Stimulated activated CD4-positive, alpha-beta T cell treated with anti-CD3 and anti-CD28 coated beads, TNF-alpha, amount 100 ng/mL, for 4 hours (primary cell): Measurements from ENCODE around the gene TMEM109.

Source experiments
- DNase-seq, 3 experiments: peaks; one replicate each; pipeline ENCODE4 v3.0.0-alpha.2; 2020; ENCODE audit warnings: low read depth in 3 of 3

Gene TMEM109

GRCh38 chr11:60925868-60926267, 11.9 kb downstream of the TMEM109 start:
- DNase-seq, result no peak

DNA sequence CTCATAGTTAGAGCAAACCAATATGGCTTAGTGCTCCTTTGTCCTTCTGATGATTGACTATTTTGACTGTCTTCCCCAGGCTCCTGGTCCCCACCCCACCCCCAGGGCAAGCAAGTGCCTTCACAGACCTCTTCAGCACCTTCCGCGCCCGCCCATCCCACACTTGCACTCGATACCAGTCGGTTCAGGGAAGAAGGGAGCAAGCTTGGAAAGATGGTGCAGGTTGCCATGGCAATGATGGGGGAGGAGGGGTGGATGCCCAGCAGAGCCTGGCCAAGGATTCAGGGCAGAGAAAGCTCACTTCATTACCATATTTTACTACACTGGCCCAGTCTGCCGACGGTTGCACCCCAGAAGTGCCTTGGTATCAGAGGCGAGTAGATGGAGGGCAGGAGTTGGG, 12.5 kb downstream of the TMEM109 start:
- DNase-seq, result no peak

DNA sequence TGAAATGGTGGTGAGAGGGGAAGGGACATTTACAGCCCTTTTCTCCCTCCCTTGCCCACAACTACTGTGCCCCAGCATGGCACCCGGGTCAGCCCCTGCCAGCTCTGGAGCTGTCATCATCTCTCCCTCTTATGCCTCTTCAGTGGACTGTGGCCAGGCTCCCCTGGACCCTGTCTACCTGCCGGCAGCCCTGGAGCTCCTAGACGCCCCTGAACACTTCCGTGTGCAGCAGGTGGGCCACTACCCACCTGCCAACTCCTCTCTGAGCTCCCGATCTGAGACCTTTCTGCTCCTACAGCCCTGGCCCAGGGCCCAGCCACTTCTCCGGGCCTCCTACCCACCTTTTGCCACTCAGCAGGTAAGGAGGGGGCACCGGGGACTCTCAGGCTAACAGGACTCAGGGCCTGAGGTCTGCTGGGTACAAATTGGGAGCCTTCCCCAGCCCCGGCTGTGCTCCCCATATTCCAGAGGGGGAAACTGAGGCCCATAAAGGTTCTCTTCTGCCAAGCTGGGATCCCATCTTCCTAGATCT, 13.2 kb downstream of the TMEM109 start:
- DNase-seq, result no peak

DNA sequence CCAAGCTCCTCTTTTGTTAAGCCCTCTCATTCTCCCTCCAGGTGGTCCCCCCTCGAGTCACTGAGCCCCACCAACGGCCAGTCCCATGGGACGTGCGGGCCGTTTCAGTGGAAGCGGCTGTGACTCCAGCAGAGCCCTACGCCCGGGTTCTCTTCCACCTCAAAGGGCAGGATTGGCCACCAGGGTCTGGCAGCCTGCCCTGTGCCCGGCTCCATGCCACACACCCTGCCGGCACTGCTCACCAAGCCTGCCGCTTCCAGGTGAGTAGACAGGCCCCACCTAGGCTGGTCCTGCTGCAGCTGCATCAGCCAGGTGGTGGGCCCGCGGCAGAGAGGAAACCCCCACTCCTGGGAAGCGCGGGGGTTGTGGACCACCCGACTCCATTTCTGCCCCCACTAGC, 13.6 kb downstream of the TMEM109 start:
- DNase-seq, result no peak

DNA sequence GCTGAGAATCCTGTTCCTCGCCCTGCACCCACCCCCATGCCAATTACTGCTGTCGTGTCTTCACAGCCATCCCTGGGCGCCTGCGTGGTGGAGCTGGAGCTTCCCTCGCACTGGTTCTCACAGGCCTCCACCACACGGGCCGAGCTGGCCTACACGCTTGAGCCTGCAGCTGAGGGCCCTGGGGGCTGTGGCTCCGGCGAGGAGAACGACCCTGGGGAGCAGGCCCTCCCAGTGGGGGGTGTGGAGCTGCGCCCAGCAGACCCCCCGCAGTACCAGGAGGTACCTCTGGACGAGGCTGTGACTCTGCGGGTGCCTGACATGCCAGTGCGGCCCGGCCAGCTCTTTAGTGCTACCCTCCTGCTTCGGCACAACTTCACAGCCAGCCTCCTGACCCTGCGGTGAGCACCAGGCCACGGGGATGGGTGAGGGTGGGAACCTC, 14.6 kb downstream of the TMEM109 start:
- no peak for DNase-seq

DNA sequence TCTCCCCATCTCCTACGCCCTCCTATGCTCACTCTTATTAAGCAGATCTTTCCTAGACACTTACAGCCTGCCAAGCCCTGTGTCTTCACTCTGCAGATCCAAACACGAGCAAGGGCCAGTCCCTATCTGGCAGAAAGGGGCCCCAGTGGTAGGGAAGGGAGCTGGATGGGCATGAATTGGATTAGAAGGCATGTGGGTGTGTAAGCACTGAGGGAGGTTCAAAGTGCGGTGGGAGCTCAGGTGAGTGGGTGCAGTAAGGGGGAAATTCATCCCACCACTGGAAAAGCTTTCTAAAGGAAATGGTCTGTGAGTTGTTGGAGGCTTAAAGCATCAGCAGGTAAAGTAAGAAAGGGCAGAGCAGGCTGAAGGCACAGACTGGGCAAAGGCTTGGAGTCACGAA, 15.8 kb downstream of the TMEM109 start:
- no peak for DNase-seq

DNA sequence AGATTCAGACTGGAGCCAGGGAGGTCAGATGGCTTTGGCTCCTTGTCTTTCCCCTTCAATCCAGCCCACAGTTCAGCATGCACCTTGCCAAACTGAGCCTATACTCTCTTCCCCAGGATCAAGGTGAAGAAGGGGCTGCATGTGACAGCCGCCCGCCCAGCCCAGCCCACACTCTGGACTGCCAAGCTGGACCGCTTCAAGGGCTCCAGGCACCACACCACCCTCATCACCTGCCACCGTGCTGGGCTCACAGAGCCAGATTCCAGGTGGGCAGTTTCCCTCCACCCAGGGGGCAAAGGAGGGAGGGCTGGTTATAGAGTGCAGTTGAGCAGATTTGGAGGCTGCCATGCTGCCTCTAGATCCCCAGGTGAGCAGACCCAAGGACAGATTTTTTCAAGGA, 16.4 kb downstream of the TMEM109 start:
- no peak for DNase-seq

GRCh38 chr11:60931917-60932316, 18.0 kb downstream of the TMEM109 start:
- no peak for DNase-seq

DNA sequence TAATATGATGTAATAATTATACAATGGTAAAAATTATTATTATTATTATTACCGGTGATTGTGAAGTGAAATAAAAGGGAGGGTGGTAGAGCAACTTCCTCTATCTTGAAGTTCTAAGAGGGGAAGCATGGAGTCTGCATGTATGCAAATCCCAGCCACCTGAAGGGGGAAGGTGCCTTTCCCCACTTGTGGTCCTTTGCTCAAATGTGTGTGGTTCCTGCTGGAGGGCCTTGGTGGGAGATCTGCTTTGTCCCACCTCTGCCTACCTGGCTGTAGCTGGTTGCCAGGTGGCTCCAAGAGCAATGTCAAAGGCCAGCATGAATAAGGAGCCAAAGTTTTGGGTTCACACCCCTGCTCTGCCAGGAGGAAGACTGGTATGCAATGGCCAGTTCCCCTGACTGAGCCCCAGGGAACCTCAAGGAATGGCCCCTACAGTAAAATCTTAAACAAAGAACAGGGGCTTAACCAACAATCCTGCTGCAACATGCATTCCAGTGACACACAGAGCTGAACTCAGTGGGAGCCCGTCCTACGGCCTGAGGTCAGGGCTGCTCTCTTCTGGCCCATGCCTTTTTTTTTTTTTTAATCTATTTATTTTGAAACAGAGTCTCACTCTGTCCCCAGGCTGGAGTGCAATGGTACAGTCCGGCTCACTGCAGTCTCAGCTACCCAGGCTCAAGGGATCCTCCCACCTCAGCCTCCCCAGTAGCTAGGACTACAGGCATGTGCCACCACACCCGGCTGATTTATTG, 18.8 kb downstream of the TMEM109 start:
- no peak for DNase-seq

GRCh38 chr11:60933416-60934123, 19.6 kb downstream of the TMEM109 start:
- no peak for DNase-seq

GRCh38 chr11:60934124-60934789, 20.3 kb downstream of the TMEM109 start:
- no peak for DNase-seq

GRCh38 chr11:60934790-60935605, 21.0 kb downstream of the TMEM109 start:
- no peak for DNase-seq

DNA sequence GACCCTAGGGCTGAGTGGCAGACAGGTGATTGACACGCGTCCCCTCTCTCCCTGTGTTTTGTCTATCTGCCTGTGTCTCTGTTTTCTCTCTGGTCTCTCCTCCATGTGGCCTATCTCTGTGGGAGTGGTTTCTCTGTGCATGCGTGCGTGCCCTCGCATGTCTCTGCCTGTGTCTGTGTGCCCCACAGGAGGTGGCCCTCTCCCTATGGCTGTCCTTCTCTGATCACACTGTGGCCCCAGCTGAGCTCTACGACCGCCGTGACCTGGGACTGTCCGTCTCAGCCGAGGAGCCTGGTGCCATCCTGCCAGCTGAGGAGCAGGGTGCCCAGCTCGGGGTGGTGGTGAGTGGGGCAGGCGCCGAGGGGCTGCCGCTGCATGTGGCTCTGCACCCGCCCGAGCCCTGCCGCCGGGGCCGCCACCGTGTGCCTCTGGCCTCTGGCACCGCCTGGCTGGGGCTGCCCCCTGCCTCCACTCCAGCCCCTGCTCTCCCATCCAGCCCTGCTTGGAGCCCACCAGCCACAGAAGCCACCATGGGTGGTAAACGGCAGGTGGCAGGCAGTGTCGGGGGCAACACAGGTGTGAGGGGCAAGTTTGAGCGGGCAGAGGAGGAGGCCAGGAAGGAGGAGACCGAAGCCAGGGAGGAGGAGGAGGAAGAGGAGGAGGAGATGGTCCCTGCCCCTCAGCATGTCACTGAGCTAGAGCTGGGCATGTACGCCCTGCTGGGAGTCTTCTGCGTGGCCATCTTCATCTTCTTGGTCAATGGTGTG, 21.9 kb downstream of the TMEM109 start:
- no peak for DNase-seq

DNA sequence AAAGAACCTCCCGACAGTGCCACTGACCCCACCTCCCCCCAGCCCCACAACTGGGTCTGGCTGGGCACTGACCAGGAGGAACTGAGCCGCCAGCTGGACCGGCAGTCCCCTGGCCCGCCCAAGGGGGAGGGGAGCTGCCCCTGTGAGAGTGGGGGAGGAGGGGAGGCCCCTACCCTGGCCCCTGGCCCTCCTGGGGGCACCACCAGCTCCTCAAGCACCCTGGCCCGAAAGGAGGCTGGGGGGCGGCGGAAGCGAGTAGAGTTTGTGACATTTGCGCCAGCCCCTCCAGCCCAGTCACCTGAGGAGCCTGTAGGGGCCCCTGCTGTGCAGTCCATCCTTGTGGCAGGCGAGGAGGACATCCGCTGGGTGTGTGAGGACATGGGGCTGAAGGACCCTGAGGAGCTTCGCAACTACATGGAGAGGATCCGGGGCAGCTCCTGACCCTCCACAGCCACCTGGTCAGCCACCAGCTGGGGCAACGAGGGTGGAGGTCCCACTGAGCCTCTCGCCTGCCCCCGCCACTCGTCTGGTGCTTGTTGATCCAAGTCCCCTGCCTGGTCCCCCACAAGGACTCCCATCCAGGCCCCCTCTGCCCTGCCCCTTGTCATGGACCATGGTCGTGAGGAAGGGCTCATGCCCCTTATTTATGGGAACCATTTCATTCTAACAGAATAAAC, 22.6 kb downstream of the TMEM109 start:
- DNase-seq, result no peak

- DNase-seq, result no peak
These were observed 23.2 kb downstream of the TMEM109 start for GRCh38 chr11:60937144-60937527.

DNA sequence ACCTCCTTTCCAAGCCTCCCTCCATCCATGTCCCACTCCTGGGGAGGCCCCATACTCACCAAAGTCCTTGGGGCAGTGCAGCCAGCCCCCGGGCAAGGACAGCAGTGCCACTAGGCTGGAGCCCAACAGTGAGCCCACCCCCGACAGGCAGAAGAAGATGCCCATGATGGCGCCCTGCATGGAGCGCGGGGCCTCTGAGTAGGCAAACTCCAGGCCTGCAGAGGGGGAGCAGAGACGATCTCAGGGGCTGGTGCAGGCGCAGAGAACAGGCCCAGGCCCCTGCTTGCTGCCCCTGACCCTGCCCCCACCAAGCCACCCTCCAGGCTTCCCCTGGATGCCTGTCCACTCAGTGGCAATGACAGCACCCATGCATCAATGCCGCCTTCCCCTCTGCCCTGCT, 23.9 kb downstream of the TMEM109 start:
- DNase-seq, result no peak

- DNase-seq, result no peak
These were observed 24.5 kb downstream of the TMEM109 start for GRCh38 chr11:60938500-60938899.

- DNase-seq, result no peak
These were observed 25.3 kb downstream of the TMEM109 start for GRCh38 chr11:60939301-60939700.

DNA sequence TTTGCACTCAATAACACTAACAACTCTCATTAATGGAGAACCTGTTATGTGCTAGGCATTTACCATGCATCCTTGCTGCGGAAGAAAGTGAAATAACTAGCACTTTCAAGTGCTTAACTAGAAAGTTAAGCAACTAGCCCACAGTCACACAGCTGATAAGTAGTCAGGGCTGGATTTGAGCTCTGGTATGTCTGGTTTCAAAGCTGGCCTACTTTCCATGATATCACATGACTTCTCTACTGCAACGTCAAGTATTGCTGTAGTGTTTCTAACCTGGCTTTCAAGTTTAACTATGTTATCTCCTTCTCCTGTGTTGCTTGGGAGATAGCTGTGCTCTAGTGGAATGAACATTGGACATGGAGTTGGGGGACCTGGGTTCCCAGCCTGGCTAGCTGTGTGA, 25.9 kb downstream of the TMEM109 start:
- no peak for DNase-seq

DNA sequence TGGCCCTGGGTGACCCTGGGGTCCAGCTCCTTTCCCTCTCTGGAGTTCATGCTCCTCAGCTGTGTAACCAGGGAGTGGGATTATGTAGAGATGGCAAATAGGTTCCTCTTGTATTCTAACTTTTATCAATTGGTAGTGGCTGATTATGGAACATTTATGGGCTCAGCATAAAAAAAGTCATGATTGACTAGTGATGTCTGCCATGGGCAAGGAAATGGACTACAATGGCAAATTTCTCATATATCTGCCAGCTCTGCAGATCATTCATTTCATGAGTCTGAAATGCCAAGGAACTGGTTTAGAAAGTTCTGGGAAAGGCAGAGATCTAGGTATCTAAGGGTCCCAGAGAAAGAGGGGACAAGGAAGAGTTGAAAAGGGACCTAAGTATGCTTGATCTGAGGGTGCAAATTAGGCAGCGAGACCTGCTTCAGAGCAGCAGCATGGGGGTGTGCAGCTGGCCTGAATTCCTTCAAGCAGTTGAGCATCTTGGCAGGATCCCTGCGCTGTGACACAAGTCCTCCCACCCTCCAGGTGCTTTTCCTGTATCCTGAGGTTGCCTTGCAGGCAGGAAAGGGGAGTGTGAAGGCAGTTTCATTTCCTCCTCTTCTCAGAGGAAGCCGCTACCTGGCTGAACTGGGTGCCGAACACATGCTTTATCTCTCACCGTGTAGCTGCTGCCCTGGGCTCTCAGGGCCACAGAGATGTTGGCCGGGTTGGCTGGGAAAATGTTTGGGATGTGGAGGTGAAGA, 27.6 kb downstream of the TMEM109 start:
- DNase-seq, result no peak
